Measurements from ENCODE around the gene CEP170.

GRCh38 chr1:243293941-243294722 is 39.1 kb upstream of the CEP170 start:
- TF ChIP-seq CTCF (IDR thresholded peaks at IDR 0.05; ENCODE audit: insufficient read depth, low read depth, low read length) (no peak), EZH2 (IDR thresholded peaks at IDR 0.05; ENCODE audit: insufficient read depth, low read length) (no peak)

All from astrocyte (in vitro differentiated cells and primary cell).